ENCODE results near the gene LAMA1.
"Not testable (repeated sequence)": the region's sequence is repeated elsewhere in the genome, so short reads cannot be mapped to it uniquely, and the experiment has no call there.

The LAMA1 gene

GRCh38 chr18:6941996-6942395, 175.6 kb downstream of the LAMA1 start:
- no peak for DNase-seq

GRCh38 chr18:6940451-6940850, 177.1 kb downstream of the LAMA1 start:
- no peak for DNase-seq

GRCh38 chr18:6939972-6940371, 177.6 kb downstream of the LAMA1 start:
- DNase-seq: no peak

GRCh38 chr18:6938403-6938802, 179.2 kb downstream of the LAMA1 start:
- not testable (repeated sequence) for DNase-seq

GRCh38 chr18:6938003-6938402, 179.6 kb downstream of the LAMA1 start:
- no peak for DNase-seq

- DNase-seq: no peak
Observed at GRCh38 chr18:6934859-6935258, 182.7 kb downstream of the LAMA1 start.

GRCh38 chr18:6929370-6930102, 188.1 kb downstream of the LAMA1 start:
- DNase-seq: no peak

GRCh38 chr18:6928359-6928758, 189.2 kb downstream of the LAMA1 start:
- no peak for DNase-seq

- DNase-seq: no peak
Observed at GRCh38 chr18:6927153-6927552, 190.4 kb downstream of the LAMA1 start.

- no peak for DNase-seq
Observed at GRCh38 chr18:6923220-6923619, 194.4 kb downstream of the LAMA1 start.

- DNase-seq: no peak
Observed at GRCh38 chr18:6921571-6921970, 196.0 kb downstream of the LAMA1 start.

- DNase-seq: no peak
Observed at GRCh38 chr18:6920099-6920955, 197.3 kb downstream of the LAMA1 start.

- no peak for DNase-seq
Observed at GRCh38 chr18:6917072-6917471, 200.5 kb downstream of the LAMA1 start.

- DNase-seq: no peak
Observed at GRCh38 chr18:6901286-6901926, 216.2 kb downstream of the LAMA1 start.

- no peak for DNase-seq
Observed at GRCh38 chr18:6891788-6892187, 225.8 kb downstream of the LAMA1 start.

Measured in CD4-positive, alpha-beta T cell treated with Interleukin-12 subunit alpha and Interleukin-12 subunit beta, for 1 hour (primary cell).